KMS-11 (cell line): ENCODE results near the gene AMTN.

Source experiments
- H2AFZ ChIP-seq: fragments of 200-600 bp; sonication (generic); 2 replicates; pipeline ENCODE4 v1.6.1; 2016; ENCODE audit warnings: antibody characterized with exemption, mixed run types, low read depth
- H3K27ac ChIP-seq: fragments of 200-600 bp; sonication (generic); 2 replicates; pipeline ENCODE4 v1.6.1; 2016; ENCODE audit warnings: mild to moderate bottlenecking, mixed run types
- H3K27me3 ChIP-seq: fragments of 200-600 bp; sonication (generic); 2 replicates; pipeline ENCODE4 v1.6.1; 2017; ENCODE audit warnings: mild to moderate bottlenecking, low read depth, mixed run types, moderate library complexity; ENCODE audit not compliant: insufficient read depth
- H3K36me3 ChIP-seq: fragments of 200-600 bp; sonication (generic); 2 replicates; pipeline ENCODE4 v1.6.1; 2017; ENCODE audit warnings: mild to moderate bottlenecking, mixed run types; ENCODE audit not compliant: insufficient read depth
- H3K4me1 ChIP-seq: fragments of 200-600 bp; sonication (generic); 2 replicates; pipeline ENCODE4 v1.6.1; 2016; ENCODE audit warnings: mild to moderate bottlenecking, low read depth, mixed run types; ENCODE audit not compliant: poor library complexity, severe bottlenecking
- H3K4me2 ChIP-seq: fragments of 200-600 bp; sonication (generic); 2 replicates; pipeline ENCODE4 v1.7.0; 2016; ENCODE audit warnings: mild to moderate bottlenecking, mixed run types
- H3K4me3 ChIP-seq: fragments of 200-600 bp; sonication (generic); IDR thresholded peaks from 2 replicates; pipeline ENCODE4 v1.6.1; 2017; ENCODE audit warnings: low read depth, low read length, mixed read lengths; ENCODE audit not compliant: insufficient read depth
- H3K79me2 ChIP-seq: fragments of 200-600 bp; sonication (generic); 2 replicates; pipeline ENCODE4 v1.6.1; 2016; ENCODE audit warnings: low read depth, mixed run types; ENCODE audit not compliant: insufficient read depth
- H3K9ac ChIP-seq: fragments of 200-600 bp; sonication (generic); 2 replicates; pipeline ENCODE4 v1.6.1; 2016; ENCODE audit warnings: mild to moderate bottlenecking, mixed run types
- H4K20me1 ChIP-seq: fragments of 200-600 bp; sonication (generic); 2 replicates; pipeline ENCODE4 v1.6.1; 2016; ENCODE audit warnings: mild to moderate bottlenecking, mixed run types; ENCODE audit not compliant: insufficient read depth
- CTCF ChIP-seq: fragments of 200-600 bp; sonication (generic); conservative IDR thresholded peaks from 2 replicates; pipeline ENCODE4 v1.6.1; 2017; ENCODE audit warnings: low read depth, mild to moderate bottlenecking, antibody characterized with exemption, low read length, moderate library complexity, mixed read lengths

AMTN gene

DNA sequence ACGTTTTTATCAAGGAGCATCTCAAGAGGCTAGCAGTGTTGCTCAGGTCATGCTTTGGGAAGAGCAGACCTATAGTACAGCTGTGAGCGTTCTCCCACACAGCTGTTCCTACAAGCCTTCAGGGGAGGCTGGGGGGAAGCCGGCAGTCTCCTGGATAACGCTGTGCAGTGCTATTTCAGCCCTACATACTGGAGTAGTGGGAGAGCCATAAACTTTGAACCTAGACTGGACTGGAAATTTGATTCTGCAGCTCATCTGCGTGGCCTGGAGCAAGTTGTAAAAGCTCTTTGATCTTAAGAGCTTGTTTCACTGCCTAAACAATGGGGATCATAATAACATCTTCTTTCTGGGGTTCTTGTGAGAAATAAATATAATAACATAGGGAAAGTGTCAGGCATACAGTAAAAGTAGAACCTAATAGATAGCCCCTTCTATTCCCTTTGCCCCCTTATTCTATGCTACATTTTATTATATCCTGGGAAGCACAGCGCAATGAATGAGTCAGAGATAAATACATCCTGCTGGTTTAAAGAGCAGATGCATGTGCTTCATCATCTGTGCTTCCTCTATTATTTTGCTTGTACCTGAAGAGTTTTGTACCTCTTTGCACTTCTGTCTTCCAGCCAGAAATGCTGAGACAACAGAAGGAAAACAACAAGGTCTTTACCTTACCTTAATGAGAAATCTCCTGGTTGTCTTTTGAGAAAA is 59.0 kb downstream of the AMTN start:
- no peak for TF ChIP-seq CTCF
- Histone ChIP-seq H2AFZ (no peak overlapping the region), H3K9ac (no peak overlapping the region), H3K4me1 (no peaks in the 10 kb centered on the region), H3K27ac (no peak overlapping the region), H3K36me3 (no peaks in the 10 kb centered on the region), H3K4me2 (no peak overlapping the region), H4K20me1 (no peaks in the 10 kb centered on the region), H3K4me3 (no peak overlapping the region), H3K79me2 (no peaks in the 10 kb centered on the region), H3K27me3 (no peaks in the 10 kb centered on the region)

- Histone ChIP-seq H4K20me1 (no peaks in the 10 kb centered on the region), H3K9ac (no peak overlapping the region), H3K4me3 (no peak overlapping the region), H3K4me1 (no peaks in the 10 kb centered on the region), H3K36me3 (no peaks in the 10 kb centered on the region), H2AFZ (no peak overlapping the region), H3K27ac (no peak overlapping the region), H3K79me2 (no peaks in the 10 kb centered on the region), H3K27me3 (no peaks in the 10 kb centered on the region), H3K4me2 (no peak overlapping the region)
- TF ChIP-seq CTCF, result no peak
Observed at GRCh38 chr4:70581980-70582379, 63.6 kb downstream of the AMTN start.
